G401 (cell line): Measurements from ENCODE around the gene LCA5L. TPM values are rescaled to one million over a fixed set of nuclear protein-coding genes. Genes with fewer than 3 reads are reported as not detected.

Experiments used
- DNase-seq: peaks from one replicate; pipeline ENCODE4 v3.0.0-alpha.2; 2015; ENCODE audit warnings: low spot score
- in situ Hi-C: cut with HindIII; loops from 2 replicates; pipeline ENCODE4 v1.10.0; 2016; ENCODE audit warnings: low sequenced_read_pairs, mixed read lengths
- total RNA-seq: library from RNA; depleted of rRNA; stranded (reverse); fragments of >200 nt; shearing (Covaris generic); gene quantifications from 2 replicates; pipeline ENCODE4 v1.2.3, GENCODE V29; 2014; rRNA removed

Gene LCA5L
- total RNA-seq, 1 experiment from 2014 or later: 5.0 TPM

DNA sequence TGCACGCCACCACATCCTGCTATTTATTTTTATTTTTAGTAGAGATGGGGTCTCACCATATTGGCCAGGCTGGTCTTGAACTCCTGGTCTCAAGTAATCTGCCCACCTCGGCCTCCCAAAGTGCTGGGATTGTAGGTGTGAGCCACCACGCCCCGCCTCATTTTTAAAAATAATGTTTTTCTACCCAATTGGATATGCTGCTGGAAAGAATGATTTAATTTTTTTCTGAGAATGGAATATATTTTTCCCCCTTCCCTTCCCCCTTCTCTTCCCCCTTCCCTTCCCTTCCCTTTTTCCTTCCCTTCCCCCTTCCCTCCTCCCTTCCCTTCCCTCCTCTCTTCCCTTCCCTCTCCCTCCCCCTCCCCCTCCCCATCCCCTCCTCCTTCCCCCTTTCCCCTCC is 79.0 kb downstream of the LCA5L start:
- in situ Hi-C loops: no loop called here
- no peak for DNase-seq

- no peak for DNase-seq
- in situ Hi-C loops: no loop called here
These were observed 80.6 kb downstream of the LCA5L start for GRCh38 chr21:39364949-39365348.

- in situ Hi-C loops: no loop called here
- no peak for DNase-seq
These were observed 81.7 kb downstream of the LCA5L start for GRCh38 chr21:39363607-39364555.

DNA sequence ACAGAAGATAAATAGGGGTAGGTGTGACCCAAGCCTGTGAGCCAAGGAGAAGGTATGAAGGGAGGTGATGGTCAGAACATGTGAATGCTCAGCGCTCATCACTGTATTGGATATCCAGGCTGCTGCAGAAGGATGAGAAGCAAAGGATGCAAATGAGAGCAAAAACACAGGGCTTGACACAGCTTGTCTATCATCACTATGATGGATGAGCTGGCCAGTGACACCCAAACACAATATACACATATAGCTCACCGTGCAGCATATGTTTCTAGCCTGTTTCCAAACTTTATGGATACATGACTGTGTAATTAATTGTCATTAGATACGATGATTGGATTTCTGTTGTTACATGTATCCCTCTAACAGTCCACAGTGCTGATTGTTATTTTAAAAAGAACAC is 82.8 kb downstream of the LCA5L start:
- in situ Hi-C loops: no loop called here
- DNase-seq: no peak

DNA sequence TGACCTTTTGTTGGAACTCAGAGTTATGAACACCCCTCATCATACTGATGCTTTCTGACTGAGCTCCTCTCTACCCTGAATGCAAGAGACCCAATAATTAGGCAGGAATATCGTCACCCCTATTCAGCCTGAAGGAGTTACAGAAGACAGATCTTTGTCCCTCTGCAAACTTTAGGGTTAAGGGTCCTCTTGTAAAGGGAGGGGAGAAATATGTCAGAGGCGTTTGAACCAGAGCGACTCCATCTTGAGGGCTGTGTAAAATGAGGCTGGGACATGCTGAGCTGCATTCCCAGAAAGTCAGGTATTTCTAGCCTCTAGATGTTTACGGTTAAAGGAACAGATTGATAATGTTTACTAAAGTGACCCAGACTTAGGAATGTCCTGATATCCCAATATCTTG is 86.2 kb downstream of the LCA5L start:
- DNase-seq: no peak
- in situ Hi-C loops: no loop called here

Other genes starting within 250 kb of the LCA5L start
- gene BRWD1, start 132.1 kb downstream of the LCA5L start, total RNA-seq: 22.4 and 30.2 TPM in 2 replicates
- gene HMGN1, start 96.7 kb downstream of the LCA5L start, total RNA-seq: 480 and 489 TPM in 2 replicates
- gene SH3BGR, start 6.2 kb upstream of the LCA5L start, total RNA-seq: 0.86 and 2.2 TPM in 2 replicates
- not detected in 2 replicates for gene B3GALT5, start 167.2 kb upstream of the LCA5L start, total RNA-seq